ENCODE measurements around the gene WDR45. TPM values are rescaled to one million over a fixed set of nuclear protein-coding genes. Genes with fewer than 3 reads are reported as not detected.

Gene WDR45
- total RNA-seq, 1 experiment from 2014 or later, result 31.5 TPM

DNA sequence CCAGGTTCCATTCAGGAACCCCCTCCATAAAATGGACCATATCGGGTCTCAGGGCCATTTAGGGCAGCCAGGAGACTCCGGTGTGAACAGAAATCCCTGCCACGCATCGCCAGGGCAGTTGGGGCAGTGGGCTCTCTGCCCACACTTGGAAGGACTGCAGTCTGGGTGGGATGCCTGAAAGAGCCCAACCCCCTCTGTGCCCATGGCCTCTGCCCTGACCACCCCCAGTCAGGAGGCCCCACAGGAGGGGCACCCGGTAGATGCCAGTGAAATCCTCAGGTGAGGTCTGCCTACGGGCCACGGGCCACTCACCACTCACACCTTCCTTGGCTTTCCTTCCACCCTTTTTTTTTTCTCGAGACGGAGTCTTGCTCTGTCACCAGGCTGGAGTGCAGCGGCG is 10.6 kb downstream of the WDR45 start:
- Histone ChIP-seq H2BK20ac (ENCODE audit: low read depth, low read length, poor library complexity, severe bottlenecking) (no peak overlapping the region), H2BK120ac (ENCODE audit: low read depth, low read length, poor library complexity, severe bottlenecking) (no peak overlapping the region), H3K14ac (ENCODE audit: insufficient read depth, low read length) (no peak overlapping the region), H3K79me1 (ENCODE audit: insufficient read depth, low read depth, low read length, poor library complexity, severe bottlenecking) (no peaks in the 10 kb centered on the region), H3K23me2 (ENCODE audit: insufficient read length, low read depth, low read length, poor library complexity, severe bottlenecking) (peaks cover 6% of the 10 kb centered on the region), H4K91ac (ENCODE audit: insufficient read length, low read depth, low read length) (no peak overlapping the region), H4K5ac (ENCODE audit: insufficient read length, low read depth, low read length) (no peak overlapping the region), H2BK15ac (ENCODE audit: low read depth, low read length) (no peak overlapping the region), H3K27me3 (ENCODE audit: insufficient read depth, low read length) (no peaks in the 10 kb centered on the region), H3K4ac (ENCODE audit: low read depth, low read length) (no peak overlapping the region), H2BK12ac (ENCODE audit: insufficient read length, low read depth, low read length) (no peak overlapping the region), H3K4me2 (ENCODE audit: insufficient read depth, insufficient read length, low read length) (no peak overlapping the region), H2BK5ac (ENCODE audit: insufficient read length, low read length) (no peak overlapping the region), H4K8ac (replicated peaks; ENCODE audit: insufficient read length, low read depth, low read length) (no peak overlapping the region), H3K23ac (ENCODE audit: insufficient read length, low read depth, low read length) (no peak overlapping the region), H3K18ac (ENCODE audit: insufficient read length, low read depth, low read length) (no peak overlapping the region), H3K9ac (ENCODE audit: extremely low read depth, insufficient read length, low read length) (no peak overlapping the region), H3K56ac (ENCODE audit: insufficient read length, low read depth, low read length) (no peak overlapping the region), H2AK5ac (ENCODE audit: insufficient read length, low read length) (no peak overlapping the region), H3K9me3 (ENCODE audit: control insufficient read depth, low read depth, low read length) (no peaks in the 10 kb centered on the region), H3K27ac (ENCODE audit: insufficient read length, low read depth, low read length) (no peak overlapping the region), H4K20me1 (ENCODE audit: control insufficient read depth, insufficient read depth, insufficient read length) (no peaks in the 10 kb centered on the region), H2AFZ (ENCODE audit: low read length) (no peak overlapping the region), H3K4me1 (ENCODE audit: insufficient read depth, low read length) (no peaks in the 10 kb centered on the region), H3T11ph (ENCODE audit: low read length) (no peak overlapping the region), H3K79me2 (ENCODE audit: insufficient read depth, low read length) (0 out of 2 replicates have a peak, but pooled peaks cover 1% of the 10 kb centered on the region)
- H3K36me3 Mint-ChIP-seq (ENCODE audit: insufficient read depth in 1 of 3, low read depth in 3 of 3), result peaks cover 10 to 54% (median 27%) of the 10 kb centered on the region in 3 experiments
- no peak for TF ChIP-seq CTCF (conservative IDR thresholded peaks at IDR 0.05)
- WGBS (ENCODE audit: extremely low coverage, insufficient read length, low lambda C conversion rate), result no CpG with 5 or more reads among the region's 11 CpGs
- H3K27me3 Mint-ChIP-seq (ENCODE audit: low read depth), result peaks cover 3% of the 10 kb centered on the region
- no peak overlapping the region for H3K27ac Mint-ChIP-seq
- DNase-seq, result no peak
- H3K4me3 Mint-ChIP-seq, result no peak overlapping the region
- peaks cover 5 to 12% of the 10 kb centered on the region in 2 experiments; a peak in 3 of 4 replicates for H3K4me1 Mint-ChIP-seq
- peaks cover 66 to 74% of the 10 kb centered on the region in 2 experiments for H3K9me3 Mint-ChIP-seq

Measured in H9 (cell line).